GM18870 (cell line): ENCODE results near the gene NFIB.

Experiments used
- ATAC-seq: cut with Tn5 transposase; IDR thresholded peaks from one replicate; pipeline ENCODE4 v1.9.1; 2021; ENCODE audit warnings: moderate library complexity; ENCODE audit not compliant: unreplicated experiment

The NFIB gene

GRCh38 chr9:14218253-14218652, 95.7 kb downstream of the NFIB start:
- no peak for ATAC-seq

DNA sequence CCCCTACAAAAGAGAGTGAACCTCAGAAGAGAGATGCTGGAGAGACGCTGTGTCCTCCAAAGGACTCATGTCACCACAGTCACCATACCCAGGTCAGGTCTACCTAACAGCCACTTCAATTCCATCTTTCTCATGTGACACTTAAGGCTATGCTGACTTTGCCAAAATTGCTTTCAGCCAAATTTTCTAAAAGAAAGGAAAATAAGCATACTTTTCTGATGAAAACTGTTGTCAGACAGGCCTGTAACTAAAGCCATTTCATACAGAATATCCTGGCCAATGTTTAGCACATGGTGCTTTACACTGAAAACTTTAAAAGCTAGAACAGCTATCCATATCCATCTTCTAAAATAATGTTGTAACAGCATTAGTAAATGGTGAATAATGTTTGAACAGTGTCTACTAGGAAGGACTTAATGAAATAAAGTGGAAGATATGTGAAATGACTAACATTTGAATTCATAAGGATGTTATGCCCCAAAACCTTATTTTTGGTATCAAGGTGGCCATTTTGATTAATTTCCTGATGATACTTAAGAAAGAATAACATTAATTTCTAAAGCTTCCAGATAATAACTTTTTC, 97.2 kb downstream of the NFIB start:
- no peak for ATAC-seq

GRCh38 chr9:14215614-14216013, 98.3 kb downstream of the NFIB start:
- ATAC-seq = no peak

DNA sequence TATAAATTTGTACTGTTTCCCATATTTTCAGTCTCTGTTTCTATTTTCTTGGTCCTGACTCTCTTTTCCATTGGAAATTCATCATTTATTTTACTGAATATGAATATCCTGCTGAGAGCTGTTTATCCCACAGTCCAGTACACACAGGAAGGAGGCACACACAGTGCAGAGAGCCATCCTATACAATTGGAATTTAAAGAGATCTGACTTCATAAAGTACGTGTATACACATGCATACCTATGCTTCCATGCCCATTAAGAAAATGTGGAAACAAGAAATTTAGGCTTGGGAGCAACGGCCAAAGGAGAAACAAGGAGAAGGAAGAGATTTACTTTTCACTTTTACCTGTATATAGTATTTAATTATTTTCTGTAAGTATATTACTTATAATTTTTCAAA, 99.2 kb downstream of the NFIB start:
- ATAC-seq = no peak

GRCh38 chr9:14214065-14214684, 99.8 kb downstream of the NFIB start:
- no peak for ATAC-seq

DNA sequence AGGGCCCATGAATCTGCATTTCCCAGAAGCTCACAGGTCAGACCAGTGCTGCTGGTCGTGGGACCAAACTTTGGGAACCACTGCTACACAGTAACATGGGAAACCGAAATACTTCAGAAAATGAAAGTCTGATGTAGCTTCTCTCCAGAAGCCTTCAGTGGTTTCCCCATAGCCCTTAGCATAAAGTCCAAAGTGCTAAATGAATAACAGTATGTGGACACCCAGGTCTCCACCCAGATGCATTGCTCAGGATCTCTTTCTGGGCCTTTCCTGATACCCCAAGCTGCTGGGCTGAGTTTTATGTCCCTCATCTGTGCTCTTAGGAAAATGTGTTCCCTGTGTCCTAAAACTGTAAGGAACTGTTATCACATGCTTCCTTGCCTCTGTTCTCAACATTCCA, 100.4 kb downstream of the NFIB start:
- peak; percentile 51 for ATAC-seq

GRCh38 chr9:14212697-14213420, 101.1 kb downstream of the NFIB start:
- no peak for ATAC-seq

DNA sequence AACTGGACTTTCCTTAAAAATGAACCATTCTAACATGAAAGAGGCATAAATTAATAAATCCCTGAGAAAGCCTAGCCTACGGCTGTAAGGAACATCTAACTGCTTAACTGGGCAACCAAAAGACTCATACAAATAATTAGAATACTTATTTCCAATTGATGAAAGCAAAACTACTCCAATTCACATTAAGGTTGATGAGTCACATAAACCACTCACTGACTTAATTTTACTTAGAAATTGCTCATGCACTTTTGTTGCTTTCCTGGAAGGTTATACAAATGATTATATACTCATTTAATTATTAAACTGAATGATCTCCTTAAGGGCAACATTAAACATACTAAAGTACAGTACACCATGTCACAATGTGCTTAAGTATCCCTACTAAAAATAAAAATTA, 101.9 kb downstream of the NFIB start:
- ATAC-seq = no peak

GRCh38 chr9:14211564-14211963, 102.4 kb downstream of the NFIB start:
- no peak for ATAC-seq

- ATAC-seq = no peak
Observed at GRCh38 chr9:14210428-14210827, 103.5 kb downstream of the NFIB start.

DNA sequence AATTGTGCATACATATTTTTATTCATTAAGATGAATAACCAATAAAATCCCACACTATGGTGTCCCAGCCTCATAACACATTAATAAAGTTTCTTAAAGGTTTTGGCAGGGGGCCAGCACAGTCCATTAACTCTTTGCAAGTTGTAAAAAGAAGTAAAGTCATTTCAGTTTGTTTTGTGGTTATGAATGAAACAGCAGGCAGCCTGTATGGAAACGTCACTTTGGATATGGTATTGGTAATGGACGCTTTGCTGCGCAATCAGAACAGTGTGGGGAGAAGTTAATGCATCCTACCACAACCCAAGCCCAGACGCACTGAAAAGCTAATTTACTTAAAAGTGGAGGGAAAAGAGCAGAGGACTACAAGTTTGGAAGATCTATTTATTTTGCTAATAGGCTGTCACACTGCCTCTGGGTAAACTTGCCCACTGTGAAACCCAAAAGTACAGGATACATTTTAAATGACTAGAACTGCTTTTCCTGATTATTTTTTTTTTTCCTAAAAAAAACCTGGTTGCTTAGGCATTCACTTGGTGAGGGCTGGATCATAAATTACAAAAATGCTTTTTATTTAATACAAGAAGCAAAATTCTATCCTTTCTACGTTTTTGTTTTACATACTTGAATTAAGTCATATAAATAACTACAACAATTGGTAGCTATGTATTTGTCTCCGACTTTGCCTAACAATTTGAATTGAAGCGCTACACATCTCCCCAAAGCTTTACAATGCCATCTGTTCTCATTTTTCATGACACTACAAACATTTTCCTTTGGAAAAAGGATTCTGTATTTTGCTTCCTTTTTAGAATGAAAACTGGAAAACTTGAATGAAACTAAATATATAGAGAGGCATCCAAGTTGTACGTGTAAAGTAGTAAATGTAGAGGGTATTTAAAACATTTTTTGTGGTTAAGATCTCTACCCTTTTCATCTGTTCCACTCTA, 104.3 kb downstream of the NFIB start:
- no peak for ATAC-seq

DNA sequence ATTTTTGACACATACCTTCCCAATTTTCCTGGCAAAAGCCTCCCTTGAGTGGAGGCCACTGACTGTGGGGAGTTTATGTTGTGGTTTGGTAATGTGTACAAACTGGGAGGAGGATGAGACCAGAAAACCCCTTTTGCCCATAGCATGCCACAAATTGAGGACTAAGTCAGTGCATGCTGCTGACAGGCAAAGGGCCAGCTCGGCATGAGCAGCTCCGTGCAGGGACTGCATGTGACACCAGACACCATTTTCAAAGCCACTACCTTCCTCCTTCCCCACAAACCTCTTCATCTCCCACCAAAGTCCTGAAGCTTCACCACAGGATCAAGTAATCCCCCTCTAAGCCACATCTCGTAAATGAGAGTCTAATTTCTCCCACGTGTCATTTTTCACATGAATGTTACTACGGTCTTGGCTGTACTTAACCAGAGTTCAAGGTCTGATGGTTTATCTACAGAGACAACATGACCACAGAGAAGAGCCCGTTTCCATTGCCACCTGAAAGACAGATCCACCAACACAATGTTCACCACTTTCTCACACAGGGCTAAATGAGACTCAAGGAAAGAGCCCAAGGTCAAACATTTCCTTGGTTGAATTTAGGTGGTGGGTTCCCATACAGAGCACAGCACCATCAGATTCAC, 106.5 kb downstream of the NFIB start:
- ATAC-seq = no peak

DNA sequence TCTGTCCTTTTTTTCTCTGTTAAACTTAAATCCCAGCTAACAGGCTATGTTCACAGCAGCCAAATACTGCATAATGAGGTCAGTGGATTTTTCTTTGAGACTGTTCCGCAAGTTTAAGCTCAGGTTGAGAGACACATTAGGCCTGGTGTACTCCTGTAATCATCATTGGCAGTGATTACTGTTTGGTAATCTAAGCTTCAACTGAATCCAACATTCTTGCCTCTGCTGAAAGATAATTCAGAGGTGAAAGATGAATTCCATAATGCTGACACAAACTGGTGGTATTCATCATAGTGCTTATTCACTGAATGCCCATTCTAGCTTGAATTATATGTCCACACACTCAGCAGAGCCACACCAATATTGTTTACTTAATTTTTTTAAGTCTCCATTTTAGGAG, 108.5 kb downstream of the NFIB start:
- ATAC-seq = no peak

DNA sequence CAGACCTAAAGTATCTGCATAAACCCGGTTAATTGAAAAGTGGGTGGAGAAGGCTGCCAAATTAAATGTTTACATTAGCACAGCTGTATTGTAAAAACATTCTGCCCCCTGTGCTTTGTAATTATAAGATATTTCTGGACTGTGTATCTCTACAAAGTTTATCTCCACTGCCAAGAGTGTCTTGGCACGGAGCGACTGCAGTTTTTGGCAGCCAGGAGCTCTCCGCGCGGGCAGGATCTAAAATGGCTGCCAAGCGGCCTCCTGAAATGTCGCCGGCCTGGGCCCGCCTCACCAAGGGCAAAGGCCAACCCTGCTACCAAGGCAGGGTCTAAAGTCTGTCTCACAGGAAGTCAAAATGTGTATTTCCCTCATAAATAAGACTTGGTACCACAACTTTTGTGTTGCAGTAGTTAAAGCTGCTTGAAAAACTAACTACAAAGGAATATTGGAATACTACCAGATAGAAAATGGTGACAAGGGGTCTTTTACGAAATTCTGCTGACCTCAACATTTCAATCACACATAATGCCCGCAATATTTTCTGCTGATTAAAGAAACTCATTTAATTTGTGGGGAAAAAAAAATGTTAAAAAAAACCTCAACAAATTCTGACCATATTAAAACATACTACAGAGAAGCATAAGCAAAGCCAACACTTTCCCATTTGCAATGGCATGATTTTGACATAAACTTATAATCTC, 110.4 kb downstream of the NFIB start:
- ATAC-seq = no peak

DNA sequence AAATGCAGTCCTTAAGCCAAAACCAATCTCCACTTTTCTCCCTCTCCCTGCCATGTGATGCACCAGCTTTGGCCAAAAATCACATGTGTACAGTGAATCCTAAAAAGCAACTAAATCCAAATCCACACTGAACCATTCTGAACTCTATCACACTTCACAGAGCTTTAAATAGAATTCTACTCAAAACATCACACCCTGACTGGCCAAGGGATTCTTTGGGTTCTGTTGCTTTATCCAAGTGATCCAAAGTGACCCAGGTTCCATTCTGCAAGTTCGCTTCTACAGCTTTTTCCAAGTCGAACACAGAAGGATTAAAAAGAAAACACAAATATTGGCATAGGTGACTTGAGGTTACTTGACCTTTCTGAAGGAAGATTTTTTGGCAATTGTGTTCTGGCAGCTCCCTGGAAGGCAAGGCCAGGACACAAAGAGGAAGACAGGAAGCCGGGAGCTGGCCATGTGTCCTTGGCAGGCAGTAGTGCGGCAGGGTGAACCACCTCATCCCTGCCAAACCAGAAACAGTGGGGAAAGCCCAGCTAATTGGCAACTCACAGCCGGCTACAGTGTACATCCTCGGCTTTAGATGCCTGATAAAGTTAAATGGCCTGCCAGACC, 115.0 kb downstream of the NFIB start:
- ATAC-seq = no peak

DNA sequence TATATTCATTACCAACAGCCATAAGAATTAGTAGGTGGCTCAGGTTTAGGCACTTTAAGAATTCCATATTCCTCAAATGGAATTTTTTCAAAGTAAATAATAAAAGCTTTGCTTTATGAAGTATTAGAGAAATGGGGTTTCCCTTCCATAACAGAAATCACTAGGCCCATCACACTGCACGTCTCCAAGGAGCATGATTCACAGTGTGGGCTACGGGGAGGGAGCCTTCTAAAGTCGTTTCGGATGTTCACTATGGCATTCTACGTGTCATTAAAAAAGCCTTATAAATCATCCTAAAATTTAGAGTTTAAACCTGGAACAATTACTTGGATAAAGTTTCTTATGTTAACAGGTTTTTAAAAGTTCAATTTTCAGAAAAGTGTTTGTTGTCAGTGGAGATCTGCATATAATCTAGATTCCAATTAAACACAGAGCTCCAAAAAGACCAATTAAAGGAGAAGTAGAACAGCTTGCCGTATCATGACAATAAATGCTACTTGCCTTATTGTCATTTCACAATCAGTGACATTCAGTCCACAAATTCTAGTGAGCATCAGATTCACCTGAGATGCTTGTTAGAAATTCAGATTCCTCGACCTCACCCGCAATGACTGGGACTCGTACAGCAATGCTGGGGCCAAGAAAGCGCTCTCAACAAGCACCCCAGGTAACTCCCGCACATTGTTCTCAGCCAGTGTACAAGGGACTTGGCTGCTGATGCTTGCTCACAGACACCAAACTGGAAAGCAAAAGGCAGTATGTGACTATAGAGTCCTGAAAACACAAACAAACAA, 115.7 kb downstream of the NFIB start:
- no peak for ATAC-seq

DNA sequence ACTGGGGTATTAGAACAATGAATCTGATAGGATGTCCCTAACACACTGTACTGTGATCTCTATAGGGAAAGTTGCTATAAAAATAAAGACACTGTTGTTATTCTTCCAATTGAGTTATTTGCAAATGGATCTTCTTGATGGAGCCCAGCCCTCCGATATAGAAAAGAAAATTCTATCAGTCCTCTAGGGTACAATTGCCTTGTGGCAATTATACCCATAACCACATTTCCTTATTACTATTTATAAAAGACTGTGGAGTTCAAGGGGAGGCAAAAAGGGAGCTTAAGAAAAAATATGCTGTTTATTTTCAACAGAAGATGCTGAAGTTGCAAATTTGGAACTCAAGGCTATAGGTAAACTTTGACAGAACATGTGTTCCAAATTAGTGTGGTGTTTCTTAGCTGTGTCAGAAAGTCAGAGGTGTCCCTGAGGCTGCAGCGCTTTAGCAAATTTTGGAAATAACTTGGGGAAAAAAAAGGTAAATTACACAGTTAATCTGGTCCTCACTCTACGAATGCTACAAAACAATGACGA, 116.5 kb downstream of the NFIB start:
- no peak for ATAC-seq

DNA sequence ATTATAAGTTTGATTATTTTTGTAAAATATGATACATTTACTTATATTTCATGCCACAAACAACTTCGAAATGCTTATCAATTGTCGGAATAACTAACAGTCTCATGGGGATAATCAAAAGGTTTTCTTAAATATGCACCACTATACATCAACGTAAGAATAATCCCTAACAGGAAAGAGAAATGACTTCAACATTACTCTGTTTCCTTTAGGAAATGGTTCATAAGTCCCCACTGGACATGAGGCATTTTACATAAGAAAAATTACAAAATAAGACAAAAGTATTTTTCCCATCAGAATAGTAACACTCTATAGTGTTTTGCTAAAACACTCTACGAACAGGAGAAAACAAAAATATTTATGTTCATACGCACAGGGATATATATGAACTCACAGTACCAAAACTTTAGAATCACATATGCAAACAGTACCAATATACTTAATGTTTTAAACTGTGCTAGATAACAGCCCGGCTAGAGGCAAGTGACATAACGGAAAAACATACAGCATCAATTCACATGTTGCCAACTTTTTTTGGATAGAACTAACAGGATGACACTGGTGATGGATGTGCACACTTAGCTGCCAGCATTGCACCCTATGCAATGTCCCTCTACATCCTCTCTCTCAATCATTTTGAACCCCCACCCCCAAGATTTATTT, 120.5 kb downstream of the NFIB start:
- ATAC-seq = no peak
